Measurements from ENCODE around the gene TNK1. TPM values are rescaled to one million over a fixed set of nuclear protein-coding genes. Genes with fewer than 3 reads are reported as not detected.
A peak's percentile ranks its signal among the peaks of the same experiment; 100 is the strongest.

Gene TNK1
- total RNA-seq, 1 donor from 2014 or later, result 0.22 TPM

DNA sequence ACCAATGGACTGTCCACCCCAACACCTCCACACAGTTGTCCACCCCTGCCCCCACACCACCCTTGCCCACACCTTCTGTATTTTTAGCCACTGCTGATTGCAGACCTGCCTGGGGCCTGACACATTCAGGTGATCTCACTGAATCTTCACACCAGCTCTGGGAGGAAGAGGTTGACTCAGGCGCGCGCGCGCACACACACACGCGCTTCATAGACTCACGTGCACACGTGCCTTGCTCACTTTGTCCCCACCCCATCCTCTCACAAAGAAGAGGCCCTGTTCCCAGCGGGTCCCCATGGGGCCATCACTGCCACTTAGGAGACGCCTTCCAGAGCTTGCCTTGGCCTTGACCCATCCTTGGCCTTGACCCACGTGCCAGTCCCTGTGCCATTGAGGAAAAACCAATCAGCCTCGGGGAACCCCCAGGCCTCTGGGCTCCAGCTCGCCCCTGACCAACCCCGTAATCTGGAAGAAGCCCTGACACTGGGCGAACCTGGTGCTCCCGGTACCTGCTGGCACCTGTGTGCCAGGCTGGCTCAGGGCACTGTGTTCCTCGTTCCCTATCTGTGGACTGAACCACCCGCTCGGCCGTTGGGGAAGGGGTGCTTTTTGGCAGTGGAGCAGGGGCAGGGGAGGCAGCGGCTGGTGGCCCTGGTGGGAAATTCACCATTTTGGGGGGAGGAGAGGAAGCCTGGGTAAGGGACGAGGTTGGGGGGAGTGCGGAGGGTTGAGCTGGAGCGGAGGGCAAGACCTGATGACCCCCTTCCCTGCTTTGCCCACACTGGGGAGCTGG is 29.9 kb downstream of the TNK1 start:
- Mint-ChIP-seq H3K4me3 (ENCODE audit: unreplicated experiment) (no peak overlapping the region), H3K4me1 (ENCODE audit: low read depth) (peaks cover 13% of the 10 kb centered on the region), H3K9me3 (ENCODE audit: low read depth) (no peaks in the 10 kb centered on the region), H3K27me3 (ENCODE audit: low read depth) (no peaks in the 10 kb centered on the region), H3K36me3 (ENCODE audit: low read depth) (peaks cover 28% of the 10 kb centered on the region), H3K27ac (ENCODE audit: unreplicated experiment) (peak overlapping the region; percentile 6)
- DNase-seq (ENCODE audit: low spot score), result no peak
- TF ChIP-seq CTCF (IDR thresholded peaks at IDR 0.05), result no peak

DNA sequence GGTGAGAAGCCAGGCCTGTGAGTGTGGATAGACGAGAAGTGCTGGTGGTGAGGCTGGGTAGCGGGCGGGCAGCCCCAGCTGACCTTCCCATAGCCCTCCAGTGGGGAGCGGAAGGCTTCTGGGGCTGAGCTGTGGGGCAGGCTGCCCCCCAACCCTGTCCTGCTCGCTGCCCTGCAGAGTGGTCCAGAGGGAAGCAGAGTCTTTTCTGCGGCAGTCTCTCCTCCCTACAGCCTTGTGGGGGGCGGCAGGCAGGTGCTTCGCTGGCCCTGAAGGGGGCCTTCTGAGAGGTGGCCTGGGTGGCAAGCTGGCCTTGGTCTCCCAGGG is 30.5 kb downstream of the TNK1 start:
- Mint-ChIP-seq H3K9me3 (ENCODE audit: low read depth) (no peaks in the 10 kb centered on the region), H3K4me1 (ENCODE audit: low read depth) (peaks cover 7% of the 10 kb centered on the region), H3K36me3 (ENCODE audit: low read depth) (peaks cover 32% of the 10 kb centered on the region), H3K27ac (ENCODE audit: unreplicated experiment) (no peak overlapping the region), H3K4me3 (ENCODE audit: unreplicated experiment) (no peak overlapping the region), H3K27me3 (ENCODE audit: low read depth) (no peaks in the 10 kb centered on the region)
- no peak for DNase-seq (ENCODE audit: low spot score)
- no peak for TF ChIP-seq CTCF (IDR thresholded peaks at IDR 0.05)

- no peak overlapping the region for H3K4me3 Mint-ChIP-seq (ENCODE audit: unreplicated experiment)
- TF ChIP-seq CTCF (IDR thresholded peaks at IDR 0.05), result no peak
- peaks cover 35% of the 10 kb centered on the region for H3K36me3 Mint-ChIP-seq (ENCODE audit: low read depth)
- no peaks in the 10 kb centered on the region for H3K4me1 Mint-ChIP-seq (ENCODE audit: low read depth)
- H3K9me3 Mint-ChIP-seq (ENCODE audit: low read depth), result no peaks in the 10 kb centered on the region
- H3K27ac Mint-ChIP-seq (ENCODE audit: unreplicated experiment), result no peak overlapping the region
- no peak for DNase-seq (ENCODE audit: low spot score)
- H3K27me3 Mint-ChIP-seq (ENCODE audit: low read depth), result no peaks in the 10 kb centered on the region
Observed at GRCh38 chr17:7413346-7413985, 32.6 kb downstream of the TNK1 start.

GRCh38 chr17:7414837-7415236 is 33.9 kb downstream of the TNK1 start:
- Mint-ChIP-seq H3K4me1 (ENCODE audit: low read depth) (no peaks in the 10 kb centered on the region), H3K36me3 (ENCODE audit: low read depth) (peaks cover 26% of the 10 kb centered on the region), H3K27me3 (ENCODE audit: low read depth) (no peaks in the 10 kb centered on the region), H3K4me3 (ENCODE audit: unreplicated experiment) (no peak overlapping the region), H3K27ac (ENCODE audit: unreplicated experiment) (no peak overlapping the region), H3K9me3 (ENCODE audit: low read depth) (no peaks in the 10 kb centered on the region)
- DNase-seq (ENCODE audit: low spot score), result no peak
- no peak for TF ChIP-seq CTCF (IDR thresholded peaks at IDR 0.05)

GRCh38 chr17:7415784-7416183 is 34.9 kb downstream of the TNK1 start:
- H3K4me1 Mint-ChIP-seq (ENCODE audit: low read depth), result no peaks in the 10 kb centered on the region
- no peaks in the 10 kb centered on the region for H3K9me3 Mint-ChIP-seq (ENCODE audit: low read depth)
- peaks cover 17% of the 10 kb centered on the region for H3K36me3 Mint-ChIP-seq (ENCODE audit: low read depth)
- no peak for TF ChIP-seq CTCF (IDR thresholded peaks at IDR 0.05)
- H3K27ac Mint-ChIP-seq (ENCODE audit: unreplicated experiment), result no peak overlapping the region
- no peak for DNase-seq (ENCODE audit: low spot score)
- no peak overlapping the region for H3K4me3 Mint-ChIP-seq (ENCODE audit: unreplicated experiment)
- no peaks in the 10 kb centered on the region for H3K27me3 Mint-ChIP-seq (ENCODE audit: low read depth)

All from chondrocyte (in vitro differentiated cells).